Measurements from ENCODE around the gene PPP1CA. TPM values are rescaled to one million over a fixed set of nuclear protein-coding genes. Genes with fewer than 3 reads are reported as not detected.

PPP1CA gene
- total and polyA plus RNA-seq, 4 donors = 62.4 to 92.9 (median 75.9) TPM

- H3K36me3 ChIP-seq (ENCODE audit: control insufficient read depth in 4 of 4, insufficient read depth in 3 of 4, low read depth in 1 of 4, low read length in 3 of 4) = no peaks in the 10 kb centered on the region
- peaks cover 21 to 38% (median 28%) of the 10 kb centered on the region in 4 donors for H3K4me1 ChIP-seq (ENCODE audit: control insufficient read depth in 4 of 4, insufficient read depth in 4 of 4, low read length in 3 of 4)
- no peak overlapping the region for H3K9ac ChIP-seq (ENCODE audit: low read depth in 1 of 2, low read length in 2 of 2)
- H3K9me3 ChIP-seq (ENCODE audit: control insufficient read depth in 4 of 4, low read length in 3 of 4) = no peaks in the 10 kb centered on the region
- H3K27me3 ChIP-seq (ENCODE audit: control insufficient read depth in 4 of 4, insufficient read depth in 4 of 4, low read length in 3 of 4) = no peaks in the 10 kb centered on the region
- H3K4me3 ChIP-seq (ENCODE audit: low read depth in 1 of 3, low read length in 3 of 3) = no peak overlapping the region
- TF ChIP-seq FOXA2 (IDR thresholded peaks at IDR 0.05) (no peak), RXRA (IDR thresholded peaks at IDR 0.05) (no peak), YY1 (IDR thresholded peaks at IDR 0.05) (no peak), GABPA (IDR thresholded peaks at IDR 0.05 in 1 of 2, conservative IDR thresholded peaks at IDR 0.05 in 1 of 2) (no peak), HNF4G (IDR thresholded peaks at IDR 0.05) (no peak), TAF1 (conservative IDR thresholded peaks at IDR 0.05) (no peak), FOXA1 (IDR thresholded peaks at IDR 0.05) (no peak), SP1 (IDR thresholded peaks at IDR 0.05) (no peak), NR2F2 (IDR thresholded peaks at IDR 0.05) (no peak), ATF3 (IDR thresholded peaks at IDR 0.05) (no peak), HNF4A (conservative IDR thresholded peaks at IDR 0.05) (no peak), JUND (IDR thresholded peaks at IDR 0.05) (no peak), MAX (IDR thresholded peaks at IDR 0.05) (no peak)
- TF ChIP-seq, protein P1, sequence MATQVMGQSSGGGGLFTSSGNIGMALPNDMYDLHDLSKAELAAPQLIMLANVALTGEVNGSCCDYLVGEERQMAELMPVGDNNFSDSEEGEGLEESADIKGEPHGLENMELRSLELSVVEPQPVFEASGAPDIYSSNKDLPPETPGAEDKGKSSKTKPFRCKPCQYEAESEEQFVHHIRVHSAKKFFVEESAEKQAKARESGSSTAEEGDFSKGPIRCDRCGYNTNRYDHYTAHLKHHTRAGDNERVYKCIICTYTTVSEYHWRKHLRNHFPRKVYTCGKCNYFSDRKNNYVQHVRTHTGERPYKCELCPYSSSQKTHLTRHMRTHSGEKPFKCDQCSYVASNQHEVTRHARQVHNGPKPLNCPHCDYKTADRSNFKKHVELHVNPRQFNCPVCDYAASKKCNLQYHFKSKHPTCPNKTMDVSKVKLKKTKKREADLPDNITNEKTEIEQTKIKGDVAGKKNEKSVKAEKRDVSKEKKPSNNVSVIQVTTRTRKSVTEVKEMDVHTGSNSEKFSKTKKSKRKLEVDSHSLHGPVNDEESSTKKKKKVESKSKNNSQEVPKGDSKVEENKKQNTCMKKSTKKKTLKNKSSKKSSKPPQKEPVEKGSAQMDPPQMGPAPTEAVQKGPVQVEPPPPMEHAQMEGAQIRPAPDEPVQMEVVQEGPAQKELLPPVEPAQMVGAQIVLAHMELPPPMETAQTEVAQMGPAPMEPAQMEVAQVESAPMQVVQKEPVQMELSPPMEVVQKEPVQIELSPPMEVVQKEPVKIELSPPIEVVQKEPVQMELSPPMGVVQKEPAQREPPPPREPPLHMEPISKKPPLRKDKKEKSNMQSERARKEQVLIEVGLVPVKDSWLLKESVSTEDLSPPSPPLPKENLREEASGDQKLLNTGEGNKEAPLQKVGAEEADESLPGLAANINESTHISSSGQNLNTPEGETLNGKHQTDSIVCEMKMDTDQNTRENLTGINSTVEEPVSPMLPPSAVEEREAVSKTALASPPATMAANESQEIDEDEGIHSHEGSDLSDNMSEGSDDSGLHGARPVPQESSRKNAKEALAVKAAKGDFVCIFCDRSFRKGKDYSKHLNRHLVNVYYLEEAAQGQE (IDR thresholded peaks at IDR 0.05) = no peak
- no peak overlapping the region for H3K27ac ChIP-seq (ENCODE audit: low read depth in 1 of 2, low read length in 2 of 2)
- 74% methylated on average over 21 of the region's 21 CpGs for WGBS
- DNase-seq (ENCODE audit: low spot score) = no peak
Measured at GRCh38 chr11:67416416-67417335, 15.0 kb upstream of the PPP1CA start.

- no peak for DNase-seq (ENCODE audit: low spot score)
- Histone ChIP-seq H3K4me1 (ENCODE audit: control insufficient read depth in 4 of 4, insufficient read depth in 4 of 4, low read length in 3 of 4) (peaks cover 20 to 34% (median 26%) of the 10 kb centered on the region in 4 donors), H3K9ac (ENCODE audit: low read depth in 1 of 2, low read length in 2 of 2) (no peak within 1 kb of the TSS), H3K4me3 (ENCODE audit: low read depth in 1 of 3, low read length in 3 of 3) (peak within 1 kb of the TSS in 1 of 3 donors; percentile 28), H3K27me3 (ENCODE audit: control insufficient read depth in 4 of 4, insufficient read depth in 4 of 4, low read length in 3 of 4) (no peaks in the 10 kb centered on the region), H3K27ac (ENCODE audit: low read depth in 1 of 2, low read length in 2 of 2) (no peak within 1 kb of the TSS), H3K9me3 (ENCODE audit: control insufficient read depth in 4 of 4, low read length in 3 of 4) (no peaks in the 10 kb centered on the region), H3K36me3 (ENCODE audit: control insufficient read depth in 4 of 4, insufficient read depth in 3 of 4, low read depth in 1 of 4, low read length in 3 of 4) (no peaks in the 10 kb centered on the region)
- WGBS = 7% methylated on average over 67 of the region's 67 CpGs
- TF ChIP-seq YY1 (IDR thresholded peaks at IDR 0.05) = no peak
- TF ChIP-seq CTCF (IDR thresholded peaks at IDR 0.05; ENCODE audit: low read depth, low read length, missing input control) = no peak
- TF ChIP-seq NR2F2 (IDR thresholded peaks at IDR 0.05) = no peak
- no peak for TF ChIP-seq HNF4A (conservative IDR thresholded peaks at IDR 0.05)
- TF ChIP-seq ATF3 (IDR thresholded peaks at IDR 0.05) = no peak
- no peak for TF ChIP-seq RXRA (IDR thresholded peaks at IDR 0.05)
- no peak for TF ChIP-seq MAX (IDR thresholded peaks at IDR 0.05)
- no peak for TF ChIP-seq SP1 (IDR thresholded peaks at IDR 0.05)
- no peak for TF ChIP-seq HNF4G (IDR thresholded peaks at IDR 0.05)
- TF ChIP-seq GABPA (IDR thresholded peaks at IDR 0.05 in 1 of 2, conservative IDR thresholded peaks at IDR 0.05 in 1 of 2) = no peak
- TF ChIP-seq, protein P2, sequence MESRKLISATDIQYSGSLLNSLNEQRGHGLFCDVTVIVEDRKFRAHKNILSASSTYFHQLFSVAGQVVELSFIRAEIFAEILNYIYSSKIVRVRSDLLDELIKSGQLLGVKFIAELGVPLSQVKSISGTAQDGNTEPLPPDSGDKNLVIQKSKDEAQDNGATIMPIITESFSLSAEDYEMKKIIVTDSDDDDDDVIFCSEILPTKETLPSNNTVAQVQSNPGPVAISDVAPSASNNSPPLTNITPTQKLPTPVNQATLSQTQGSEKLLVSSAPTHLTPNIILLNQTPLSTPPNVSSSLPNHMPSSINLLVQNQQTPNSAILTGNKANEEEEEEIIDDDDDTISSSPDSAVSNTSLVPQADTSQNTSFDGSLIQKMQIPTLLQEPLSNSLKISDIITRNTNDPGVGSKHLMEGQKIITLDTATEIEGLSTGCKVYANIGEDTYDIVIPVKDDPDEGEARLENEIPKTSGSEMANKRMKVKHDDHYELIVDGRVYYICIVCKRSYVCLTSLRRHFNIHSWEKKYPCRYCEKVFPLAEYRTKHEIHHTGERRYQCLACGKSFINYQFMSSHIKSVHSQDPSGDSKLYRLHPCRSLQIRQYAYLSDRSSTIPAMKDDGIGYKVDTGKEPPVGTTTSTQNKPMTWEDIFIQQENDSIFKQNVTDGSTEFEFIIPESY (IDR thresholded peaks at IDR 0.05) = no peak
- TF ChIP-seq RAD21 (IDR thresholded peaks at IDR 0.05) = no peak
- TF ChIP-seq TAF1 (conservative IDR thresholded peaks at IDR 0.05) = no peak
- TF ChIP-seq FOXA2 (IDR thresholded peaks at IDR 0.05) = no peak
- no peak for TF ChIP-seq JUND (IDR thresholded peaks at IDR 0.05)
Measured at GRCh38 chr11:67415501-67416304, 14.0 kb upstream of the PPP1CA start, which contains the start of gene CARNS1. Gene CARNS1, plus strand, starts transcription at chr11:67415678. Its CDS starts 522 bp downstream, at chr11:67416200.

Data from liver (tissue), 9 donors.